Fibroblast of lung (primary cell): ENCODE measurements around the gene CCDC87.

Experiments
- EZH2 ChIP-seq: IDR thresholded peaks from 2 replicates; pipeline ENCODE4 v1.5.1; 2012; ENCODE audit warnings: low read length, control low read depth, mild to moderate bottlenecking; ENCODE audit errors: missing control alignments
- TF ChIP-seq, protein P1 (sequence below), 2 donors: IDR thresholded peaks in 1 of 2; conservative IDR thresholded peaks in 1 of 2; 1 replicate in 1 of 2; 2 replicates in 1 of 2; pipeline ENCODE4 v1.5.1; 2011 to 2012; ENCODE audit warnings: low read length in 2 of 2, control low read depth in 1 of 2, inconsistent platforms in 1 of 2, low read depth in 1 of 2, mild to moderate bottlenecking in 1 of 2

DNA sequence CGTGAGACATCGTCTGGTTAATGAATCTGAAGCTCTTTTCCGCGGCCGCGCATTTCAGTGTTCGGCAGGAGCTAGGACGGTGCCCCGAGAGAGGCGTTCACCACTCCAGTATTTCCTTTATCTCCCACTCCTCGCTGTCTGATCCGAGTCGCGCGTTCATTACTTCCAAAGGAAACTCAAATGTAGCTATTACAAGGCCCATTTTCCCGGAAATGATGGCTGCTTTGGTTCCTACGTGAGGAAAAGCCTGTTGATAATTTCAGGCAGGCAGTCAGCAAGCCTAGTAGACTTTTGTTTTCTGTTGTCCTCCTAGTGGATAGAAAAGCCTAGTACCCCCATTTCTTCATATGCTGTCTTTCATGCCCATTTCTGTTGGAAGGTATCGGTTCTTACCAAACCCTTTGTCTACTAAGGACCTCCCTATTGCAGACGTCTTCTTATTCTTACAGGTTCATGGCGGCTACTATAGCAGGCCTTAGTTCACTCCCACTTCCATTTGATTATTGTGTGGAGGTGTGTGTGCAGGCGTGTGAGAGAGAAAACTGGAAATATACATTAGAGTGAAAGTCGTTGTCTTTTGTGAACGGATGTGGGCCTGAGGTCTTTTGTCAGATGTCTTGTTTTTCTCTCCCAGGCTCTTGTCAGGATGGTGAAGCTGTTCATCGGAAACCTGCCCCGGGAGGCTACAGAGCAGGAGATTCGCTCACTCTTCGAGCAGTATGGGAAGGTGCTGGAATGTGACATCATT lies 46.4 kb upstream of the CCDC87 start:
- TF ChIP-seq, protein P1, sequence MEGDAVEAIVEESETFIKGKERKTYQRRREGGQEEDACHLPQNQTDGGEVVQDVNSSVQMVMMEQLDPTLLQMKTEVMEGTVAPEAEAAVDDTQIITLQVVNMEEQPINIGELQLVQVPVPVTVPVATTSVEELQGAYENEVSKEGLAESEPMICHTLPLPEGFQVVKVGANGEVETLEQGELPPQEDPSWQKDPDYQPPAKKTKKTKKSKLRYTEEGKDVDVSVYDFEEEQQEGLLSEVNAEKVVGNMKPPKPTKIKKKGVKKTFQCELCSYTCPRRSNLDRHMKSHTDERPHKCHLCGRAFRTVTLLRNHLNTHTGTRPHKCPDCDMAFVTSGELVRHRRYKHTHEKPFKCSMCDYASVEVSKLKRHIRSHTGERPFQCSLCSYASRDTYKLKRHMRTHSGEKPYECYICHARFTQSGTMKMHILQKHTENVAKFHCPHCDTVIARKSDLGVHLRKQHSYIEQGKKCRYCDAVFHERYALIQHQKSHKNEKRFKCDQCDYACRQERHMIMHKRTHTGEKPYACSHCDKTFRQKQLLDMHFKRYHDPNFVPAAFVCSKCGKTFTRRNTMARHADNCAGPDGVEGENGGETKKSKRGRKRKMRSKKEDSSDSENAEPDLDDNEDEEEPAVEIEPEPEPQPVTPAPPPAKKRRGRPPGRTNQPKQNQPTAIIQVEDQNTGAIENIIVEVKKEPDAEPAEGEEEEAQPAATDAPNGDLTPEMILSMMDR (conservative IDR thresholded peaks at IDR 0.05 in 1 of 2, IDR thresholded peaks at IDR 0.05 in 1 of 2; ENCODE audit: low read depth in 1 of 2, low read length in 2 of 2), result no peak
- no peak for TF ChIP-seq EZH2
